Astrocyte (in vitro differentiated cells and primary cell): ENCODE results near the gene NRIP3.

Experiments
- CTCF ChIP-seq: IDR thresholded peaks from 2 replicates; pipeline ENCODE4 v1.5.1; 2011; ENCODE audit warnings: low read depth, mild to moderate bottlenecking, inconsistent platforms, low read length, moderate library complexity; ENCODE audit not compliant: insufficient read depth
- EZH2 ChIP-seq: IDR thresholded peaks from 2 replicates; pipeline ENCODE4 v1.6.1; 2012; ENCODE audit warnings: mild to moderate bottlenecking, low read length, inconsistent platforms; ENCODE audit not compliant: insufficient read depth

DNA sequence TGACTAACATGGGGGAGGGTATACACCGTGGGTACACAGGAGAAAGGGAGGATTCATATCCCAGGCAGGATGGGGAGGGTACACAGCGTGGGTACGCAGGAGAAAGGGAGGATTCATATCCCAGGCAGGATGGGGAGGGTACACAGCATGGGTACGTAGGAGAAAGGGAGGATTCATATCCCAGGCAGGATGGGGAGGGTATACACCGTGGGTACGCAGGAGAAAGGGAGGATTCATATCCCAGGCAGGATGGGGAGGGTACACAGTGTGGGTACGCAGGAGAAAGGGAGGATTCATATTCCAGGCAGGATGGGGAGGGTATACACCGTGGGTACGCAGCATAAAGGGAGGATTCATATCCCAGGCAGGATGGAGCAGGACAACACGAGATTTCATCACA lies 36.6 kb upstream of the NRIP3 start:
- TF ChIP-seq CTCF (no peak), EZH2 (no peak)
